Measurements from ENCODE around the gene ETF1.

GRCh38 chr5:138544181-138545134 is 1.4 kb upstream of the ETF1 start:
- TF ChIP-seq CTCF (IDR thresholded peaks at IDR 0.05) (no peak), POLR2AphosphoS5 (IDR thresholded peaks at IDR 0.05) (no peak)
